Nephron progenitor cell (in vitro differentiated cells): ENCODE measurements around the gene CREB3L1.
"Not testable (repeated sequence)": the region's sequence is repeated elsewhere in the genome, so short reads cannot be mapped to it uniquely, and the experiment has no call there.

Experiments used
- DNase-seq: peaks from one replicate; pipeline ENCODE4 v3.0.0; 2021
- H3K27ac Mint-ChIP-seq: 2 replicates; pipeline ENCODE4 v1.8.0; 2021; ENCODE audit warnings: mild to moderate bottlenecking, moderate library complexity, mixed read lengths
- H3K27me3 Mint-ChIP-seq: 2 replicates; pipeline ENCODE4 v1.8.0; 2021; ENCODE audit warnings: mild to moderate bottlenecking, low read depth, mixed read lengths; ENCODE audit not compliant: poor library complexity
- H3K36me3 Mint-ChIP-seq: 2 replicates; pipeline ENCODE4 v1.8.0; 2021; ENCODE audit warnings: low read depth, mixed read lengths
- H3K4me1 Mint-ChIP-seq: 2 replicates; pipeline ENCODE4 v1.8.0; 2021; ENCODE audit warnings: mixed read lengths
- H3K4me3 Mint-ChIP-seq: 2 replicates; pipeline ENCODE4 v1.8.0; 2021; ENCODE audit warnings: mild to moderate bottlenecking, moderate library complexity, mixed read lengths
- H3K9me3 Mint-ChIP-seq: 2 replicates; pipeline ENCODE4 v1.8.0; 2021; ENCODE audit warnings: mild to moderate bottlenecking, moderate library complexity, mixed read lengths
- CTCF ChIP-seq: fragments of 200-600 bp; sonication (generic); IDR thresholded peaks from 2 replicates; pipeline ENCODE4 v1.5.0; 2021; ENCODE audit warnings: antibody characterized with exemption

The CREB3L1 gene

GRCh38 chr11:46250745-46251052 lies 26.8 kb upstream of the CREB3L1 start:
- no peaks in the 10 kb centered on the region for H3K36me3 Mint-ChIP-seq
- peaks cover 64% of the 10 kb centered on the region for H3K4me1 Mint-ChIP-seq
- no peaks in the 10 kb centered on the region for H3K9me3 Mint-ChIP-seq
- H3K27me3 Mint-ChIP-seq: no peaks in the 10 kb centered on the region
- no peak overlapping the region for H3K27ac Mint-ChIP-seq
- no peak overlapping the region for H3K4me3 Mint-ChIP-seq
- TF ChIP-seq CTCF: no peak
- DNase-seq: no peak

- peak overlapping the region; percentile 87 for H3K27ac Mint-ChIP-seq
- no peaks in the 10 kb centered on the region for H3K36me3 Mint-ChIP-seq
- no peak for DNase-seq
- H3K9me3 Mint-ChIP-seq: no peaks in the 10 kb centered on the region
- peaks cover 59% of the 10 kb centered on the region for H3K4me1 Mint-ChIP-seq
- H3K27me3 Mint-ChIP-seq: no peaks in the 10 kb centered on the region
- TF ChIP-seq CTCF: no peak
- peak overlapping the region; percentile 39 for H3K4me3 Mint-ChIP-seq
These were observed 25.5 kb upstream of the CREB3L1 start for GRCh38 chr11:46251954-46252353.

- TF ChIP-seq CTCF: no peak
- Mint-ChIP-seq H3K27ac (peak overlapping the region; percentile 87), H3K4me3 (peak overlapping the region; percentile 39), H3K4me1 (peaks cover 59% of the 10 kb centered on the region), H3K36me3 (no peaks in the 10 kb centered on the region), H3K9me3 (no peaks in the 10 kb centered on the region), H3K27me3 (no peaks in the 10 kb centered on the region)
- DNase-seq: no peak
These were observed 25.0 kb upstream of the CREB3L1 start for GRCh38 chr11:46252373-46252914.

GRCh38 chr11:46253258-46254132 lies 24.0 kb upstream of the CREB3L1 start:
- H3K27me3 Mint-ChIP-seq: peaks cover 3% of the 10 kb centered on the region
- H3K4me3 Mint-ChIP-seq: no peak overlapping the region
- no peak overlapping the region for H3K27ac Mint-ChIP-seq

GRCh38 chr11:46254133-46254491 lies 23.4 kb upstream of the CREB3L1 start:
- Mint-ChIP-seq H3K27me3 (peaks cover 3% of the 10 kb centered on the region), H3K4me3 (no peak overlapping the region), H3K27ac (peak overlapping the region; percentile 45), H3K4me1 (peaks cover 46% of the 10 kb centered on the region), H3K9me3 (no peaks in the 10 kb centered on the region), H3K36me3 (no peaks in the 10 kb centered on the region)
- no peak for DNase-seq
- TF ChIP-seq CTCF: no peak

More at GRCh38 chr11:46253258-46254132, 24.0 kb upstream of the CREB3L1 start:
- Mint-ChIP-seq H3K9me3 (no peaks in the 10 kb centered on the region), H3K4me1 (peaks cover 52% of the 10 kb centered on the region), H3K36me3 (no peaks in the 10 kb centered on the region)
- DNase-seq: no peak
- no peak for TF ChIP-seq CTCF

- no peak for TF ChIP-seq CTCF
- Mint-ChIP-seq H3K36me3 (no peaks in the 10 kb centered on the region), H3K4me1 (peaks cover 29% of the 10 kb centered on the region), H3K27me3 (peaks cover 3% of the 10 kb centered on the region), H3K9me3 (no peaks in the 10 kb centered on the region), H3K27ac (no peak overlapping the region), H3K4me3 (no peak overlapping the region)
- DNase-seq: no peak
These were observed 20.9 kb upstream of the CREB3L1 start for GRCh38 chr11:46256540-46257001.

GRCh38 chr11:46259347-46259746 lies 18.1 kb upstream of the CREB3L1 start:
- not testable (repeated sequence) for H3K9me3 Mint-ChIP-seq, H3K27me3 Mint-ChIP-seq, H3K27ac Mint-ChIP-seq, DNase-seq, H3K36me3 Mint-ChIP-seq, H3K4me3 Mint-ChIP-seq, H3K4me1 Mint-ChIP-seq
